ENCODE results near the gene FAT2. TPM values are rescaled to one million over a fixed set of nuclear protein-coding genes. Genes with fewer than 3 reads are reported as not detected.

Gene FAT2
- total and polyA plus RNA-seq, 10 of the 15 experiments (the other 5 are each of a cell fraction or from before 2014, with no cell fraction given), result 0.01 to 0.06 (median 0.03) TPM; not detected in 3

- POLR2A ChIA-PET, result interaction anchor here (0.9 kb wide), 1 partner anchor 18 kb away, joined by 3 read pairs; no protein-coding TSS in a partner anchor
- Histone ChIP-seq H3K9ac (ENCODE audit: control insufficient read depth, insufficient read depth, low read length) (no peak overlapping the region), H3K27ac (ENCODE audit: control insufficient read depth, insufficient read depth) (no peak overlapping the region), H3K27me3 (replicated peaks in 1 of 2; ENCODE audit: control insufficient read depth in 2 of 2, insufficient read depth in 2 of 2, low read length in 1 of 2) (no peaks in the 10 kb centered on the region), H4K20me1 (ENCODE audit: control insufficient read depth, insufficient read depth) (no peaks in the 10 kb centered on the region), H3K4me2 (ENCODE audit: control insufficient read depth, insufficient read depth) (no peak overlapping the region), H3K9me3 (replicated peaks; ENCODE audit: control insufficient read depth, insufficient read depth, low read length) (no peaks in the 10 kb centered on the region), H3K36me3 (ENCODE audit: control insufficient read depth in 2 of 2, insufficient read depth in 2 of 2, low read length in 1 of 2) (no peaks in the 10 kb centered on the region), H3K4me1 (ENCODE audit: control insufficient read depth, insufficient read depth, low read length) (no peaks in the 10 kb centered on the region), H3K4me3 (no peak overlapping the region), H3K79me2 (ENCODE audit: control insufficient read depth, insufficient read depth, low read length) (no peaks in the 10 kb centered on the region), H2AFZ (ENCODE audit: control insufficient read depth, low read depth, low read length) (no peak overlapping the region)
- CTCF ChIA-PET, result interaction anchor here (2.1 kb wide), 1 partner anchor 71 kb away, joined by 7 read pairs; no protein-coding TSS in a partner anchor
- TF ChIP-seq ZBTB4 (CRISPR knock-in tag; IDR thresholded peaks at IDR 0.05) (no peak), KLF5 (IDR thresholded peaks at IDR 0.05; ENCODE audit: partially characterized antibody) (no peak), SUPT20H (IDR thresholded peaks at IDR 0.05; ENCODE audit: borderline replicate concordance, control insufficient read depth, low read depth, low read length) (no peak), MYC (IDR thresholded peaks at IDR 0.05; ENCODE audit: insufficient read depth, insufficient read length, insufficient replicate concordance, low read length, severe bottlenecking) (no peak), SREBF2 (IDR thresholded peaks at IDR 0.05; ENCODE audit: low read length) (no peak), MXI1 (IDR thresholded peaks at IDR 0.05; ENCODE audit: low read depth, low read length) (no peak), GABPA (IDR thresholded peaks at IDR 0.05; ENCODE audit: low read depth) (no peak), ZZZ3 (IDR thresholded peaks at IDR 0.05; ENCODE audit: control insufficient read depth, insufficient read length, low read depth) (no peak), KDM1A (IDR thresholded peaks at IDR 0.05; ENCODE audit: borderline replicate concordance) (no peak), SIX5 (IDR thresholded peaks at IDR 0.05; ENCODE audit: low read depth, low read length, severe bottlenecking) (no peak), TCF12 (IDR thresholded peaks at IDR 0.05; ENCODE audit: low read depth, low read length) (no peak), GATAD2B (conservative IDR thresholded peaks at IDR 0.05; ENCODE audit: low read depth) (no peak), MYB (IDR thresholded peaks at IDR 0.05; ENCODE audit: borderline replicate concordance, low read depth, low read length) (no peak), RUNX3 (IDR thresholded peaks at IDR 0.05; ENCODE audit: low read length) (no peak)
- TF ChIP-seq, protein P1, sequence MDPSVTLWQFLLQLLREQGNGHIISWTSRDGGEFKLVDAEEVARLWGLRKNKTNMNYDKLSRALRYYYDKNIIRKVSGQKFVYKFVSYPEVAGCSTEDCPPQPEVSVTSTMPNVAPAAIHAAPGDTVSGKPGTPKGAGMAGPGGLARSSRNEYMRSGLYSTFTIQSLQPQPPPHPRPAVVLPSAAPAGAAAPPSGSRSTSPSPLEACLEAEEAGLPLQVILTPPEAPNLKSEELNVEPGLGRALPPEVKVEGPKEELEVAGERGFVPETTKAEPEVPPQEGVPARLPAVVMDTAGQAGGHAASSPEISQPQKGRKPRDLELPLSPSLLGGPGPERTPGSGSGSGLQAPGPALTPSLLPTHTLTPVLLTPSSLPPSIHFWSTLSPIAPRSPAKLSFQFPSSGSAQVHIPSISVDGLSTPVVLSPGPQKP (IDR thresholded peaks at IDR 0.05; ENCODE audit: low read depth, low read length), result no peak
- 61% methylated on average over 4 of the region's 4 CpGs for WGBS (ENCODE audit: insufficient coverage, insufficient replicate concordance, low lambda C conversion rate, missing lambda C conversion rate)
- BruUV-seq (replicated peaks), result no TSS peak
- FAIRE-seq (no peak), ATAC-seq (no peak), DNase-seq (ENCODE audit: low read depth, low spot score) (no peak)
- in situ Hi-C loops (cut with MboI) (no loop called here), intact Hi-C loops (cut with micrococcal nuclease; ENCODE audit: unreplicated experiment) (no loop called here)
- RAD21 ChIA-PET (ENCODE audit: unreplicated experiment), result no interaction called here
- SMC1A ChIA-PET (ENCODE audit: uncharacterized antibody, unreplicated experiment), result interaction anchor here (1.3 kb wide), 1 partner anchor 14 kb away, joined by 4 read pairs; no protein-coding TSS in a partner anchor
Measured at GRCh38 chr5:151581347-151581746, 9.8 kb downstream of the FAT2 start.
